ENCODE measurements around the gene ADM2.

DNA sequence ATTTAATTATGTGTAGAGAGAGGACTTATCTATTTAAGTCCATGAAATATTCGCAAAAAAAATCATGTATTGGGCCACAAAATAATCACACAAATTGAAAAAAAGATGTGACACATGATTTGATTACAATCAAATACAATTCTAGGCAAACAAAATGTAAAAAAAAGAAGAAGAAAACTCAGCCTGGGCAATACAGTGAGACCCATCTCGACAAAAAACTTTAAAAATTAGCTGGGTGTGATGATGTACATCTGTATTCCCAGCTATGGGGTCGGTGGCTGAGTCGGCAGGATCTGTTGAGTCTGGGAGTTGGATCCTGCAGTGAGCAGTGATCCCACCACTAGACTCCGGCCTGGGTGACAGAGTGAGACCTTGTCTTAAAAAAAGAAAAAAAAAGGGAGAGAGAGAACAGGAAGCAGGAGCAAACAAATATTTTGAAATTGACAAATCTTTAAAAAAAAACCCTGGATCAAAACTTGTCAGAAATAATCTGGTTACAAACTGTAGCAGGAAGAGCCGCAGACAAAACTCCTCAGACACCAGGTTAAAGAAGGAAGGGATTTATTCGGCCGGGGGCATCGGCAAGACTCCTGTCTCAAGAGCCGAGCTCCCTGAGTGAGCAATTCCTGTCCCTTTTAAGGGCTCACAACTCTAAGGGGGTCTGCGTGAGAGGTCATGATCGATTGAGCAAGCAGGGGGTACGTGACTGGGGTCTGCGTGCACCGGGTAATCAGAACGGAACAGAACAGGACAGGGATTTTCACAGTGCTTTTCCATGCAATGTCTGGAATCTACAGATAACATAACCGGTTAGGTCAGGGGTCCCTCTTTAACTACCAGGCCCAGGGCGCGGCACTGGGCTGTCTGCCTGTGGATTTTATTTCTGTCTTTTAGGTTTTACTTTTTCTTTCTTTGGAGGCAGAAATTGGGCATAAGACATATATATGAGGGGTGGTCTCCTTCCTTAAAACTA, 51.8 kb downstream of the ADM2 start:
- TF ChIP-seq, protein P1, sequence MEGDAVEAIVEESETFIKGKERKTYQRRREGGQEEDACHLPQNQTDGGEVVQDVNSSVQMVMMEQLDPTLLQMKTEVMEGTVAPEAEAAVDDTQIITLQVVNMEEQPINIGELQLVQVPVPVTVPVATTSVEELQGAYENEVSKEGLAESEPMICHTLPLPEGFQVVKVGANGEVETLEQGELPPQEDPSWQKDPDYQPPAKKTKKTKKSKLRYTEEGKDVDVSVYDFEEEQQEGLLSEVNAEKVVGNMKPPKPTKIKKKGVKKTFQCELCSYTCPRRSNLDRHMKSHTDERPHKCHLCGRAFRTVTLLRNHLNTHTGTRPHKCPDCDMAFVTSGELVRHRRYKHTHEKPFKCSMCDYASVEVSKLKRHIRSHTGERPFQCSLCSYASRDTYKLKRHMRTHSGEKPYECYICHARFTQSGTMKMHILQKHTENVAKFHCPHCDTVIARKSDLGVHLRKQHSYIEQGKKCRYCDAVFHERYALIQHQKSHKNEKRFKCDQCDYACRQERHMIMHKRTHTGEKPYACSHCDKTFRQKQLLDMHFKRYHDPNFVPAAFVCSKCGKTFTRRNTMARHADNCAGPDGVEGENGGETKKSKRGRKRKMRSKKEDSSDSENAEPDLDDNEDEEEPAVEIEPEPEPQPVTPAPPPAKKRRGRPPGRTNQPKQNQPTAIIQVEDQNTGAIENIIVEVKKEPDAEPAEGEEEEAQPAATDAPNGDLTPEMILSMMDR (IDR thresholded peaks at IDR 0.05): no peak
- TF ChIP-seq POLR2A (IDR thresholded peaks at IDR 0.05): no peak

All from right lobe of liver (tissue), 4 donors.